Lower lobe of right lung (tissue), 2 donors: Measurements from ENCODE around the gene ING3. TPM values are rescaled to one million over a fixed set of nuclear protein-coding genes. Genes with fewer than 3 reads are reported as not detected.

ENCODE experiments used
- ATAC-seq, 2 donors: fragments of 200-7000 bp; cut with Tn5 transposase; one replicate each; pipeline ENCODE4 v1.9.1; 2020 to 2022; ENCODE audit warnings: mild to moderate bottlenecking in 2 of 2, moderate library complexity in 2 of 2
- DNase-seq: peaks from one replicate; pipeline ENCODE4 v3.0.0-alpha.2; 2020
- H3K27ac ChIP-seq: fragments of 200-600 bp; one replicate; pipeline ENCODE4 v1.8.0; 2022
- H3K27me3 ChIP-seq: fragments of 200-600 bp; one replicate; pipeline ENCODE4 v1.8.0; 2022; ENCODE audit warnings: low read depth
- H3K36me3 ChIP-seq: fragments of 200-600 bp; one replicate; pipeline ENCODE4 v1.8.0; 2022; ENCODE audit warnings: mild to moderate bottlenecking
- H3K4me1 ChIP-seq: fragments of 200-600 bp; one replicate; pipeline ENCODE4 v1.8.0; 2022
- H3K4me3 ChIP-seq: fragments of 200-600 bp; one replicate; pipeline ENCODE4 v1.8.0; 2022; ENCODE audit warnings: mild to moderate bottlenecking
- H3K9me3 ChIP-seq: fragments of 200-600 bp; one replicate; pipeline ENCODE4 v1.8.0; 2022
- CTCF ChIP-seq: fragments of 200-600 bp; IDR thresholded peaks from one replicate; pipeline ENCODE4 v1.8.0; 2022; ENCODE audit warnings: antibody characterized with exemption, mild to moderate bottlenecking
- intact Hi-C: fragments of 100-400 bp; cut with DNase I; formaldehyde crosslinking; loops from one replicate; pipeline ENCODE4 v1.11.0; 2022
- total RNA-seq: library from RNA; stranded (reverse); fragmentation: NEBNext Ultra II Directional; extraction: Animal tissue kit (Norgen Biotek cat#: 25700); gene quantifications from one replicate; pipeline ENCODE4 v1.2.1, GENCODE V29; 2021
- donor health status: DM: no; HTN: yes; CAD: no; lungs with severe emphysema.

Gene ING3
- total RNA-seq, 1 donor from 2014 or later: 21.5 TPM

- DNase-seq (peak; percentile 81), ATAC-seq (peak; percentile 95)
- Histone ChIP-seq H3K4me3 (peak within 1 kb of the TSS; percentile 47), H3K4me1 (peaks cover 34% of the 10 kb centered on the region), H3K36me3 (no peaks in the 10 kb centered on the region), H3K27ac (peak within 1 kb of the TSS; percentile 75), H3K9me3 (no peaks in the 10 kb centered on the region), H3K27me3 (no peaks in the 10 kb centered on the region)
- intact Hi-C loops: loop anchor here (10.0 kb wide), 1 partner anchor 116 kb away; no protein-coding TSS in a partner anchor
- TF ChIP-seq CTCF: no peak
These were observed 38.1 kb downstream of the ING3 start, which contains the start of gene CPED1 for GRCh38 chr7:120988591-120989256. Gene CPED1 (plus strand): TSS chr7:120988711. CDS start chr7:120989622, 911 bp downstream.

GRCh38 chr7:120989257-120990220, 39.0 kb downstream of the ING3 start:
- DNase-seq (no peak), ATAC-seq (no peak)

GRCh38 chr7:120990468-120991118, 40.0 kb downstream of the ING3 start:
- intact Hi-C loops: loop anchor here (10.0 kb wide), 1 partner anchor 84 kb away; no protein-coding TSS in a partner anchor
- no peak for ATAC-seq

More at GRCh38 chr7:120989257-120990220, 39.0 kb downstream of the ING3 start:
- Histone ChIP-seq H3K36me3 (no peaks in the 10 kb centered on the region), H3K27ac (peak overlapping the region; percentile 75), H3K4me3 (peak overlapping the region; percentile 47), H3K4me1 (peaks cover 40% of the 10 kb centered on the region), H3K9me3 (no peaks in the 10 kb centered on the region), H3K27me3 (no peaks in the 10 kb centered on the region)
- intact Hi-C loops: loop anchor here (10.0 kb wide), 2 partner anchors 85 to 115 kb away; no protein-coding TSS in a partner anchor
- no peak for TF ChIP-seq CTCF

GRCh38 chr7:120991161-120991560, 40.6 kb downstream of the ING3 start:
- Histone ChIP-seq H3K27ac (peak overlapping the region; percentile 20), H3K4me3 (peak overlapping the region; percentile 47), H3K4me1 (peaks cover 46% of the 10 kb centered on the region), H3K27me3 (no peaks in the 10 kb centered on the region), H3K36me3 (no peaks in the 10 kb centered on the region), H3K9me3 (no peaks in the 10 kb centered on the region)
- TF ChIP-seq CTCF: no peak
- intact Hi-C loops: loop anchor here (10.0 kb wide), 1 partner anchor 84 kb away; no protein-coding TSS in a partner anchor
- DNase-seq (no peak), ATAC-seq (no peak)

More at GRCh38 chr7:120990468-120991118, 40.0 kb downstream of the ING3 start:
- peak overlapping the region; percentile 75 for H3K27ac ChIP-seq
- H3K4me1 ChIP-seq: peaks cover 41% of the 10 kb centered on the region
- no peaks in the 10 kb centered on the region for H3K9me3 ChIP-seq
- TF ChIP-seq CTCF: no peak
- no peaks in the 10 kb centered on the region for H3K36me3 ChIP-seq
- DNase-seq: no peak
- H3K4me3 ChIP-seq: peak overlapping the region; percentile 47
- no peaks in the 10 kb centered on the region for H3K27me3 ChIP-seq

GRCh38 chr7:120991581-120991980, 41.0 kb downstream of the ING3 start:
- Histone ChIP-seq H3K9me3 (no peaks in the 10 kb centered on the region), H3K36me3 (no peaks in the 10 kb centered on the region), H3K4me3 (peak overlapping the region; percentile 47), H3K27me3 (no peaks in the 10 kb centered on the region), H3K4me1 (peaks cover 51% of the 10 kb centered on the region), H3K27ac (peak overlapping the region; percentile 20)
- TF ChIP-seq CTCF: no peak
- intact Hi-C loops: loop anchor here (10.0 kb wide), 1 partner anchor 83 kb away; no protein-coding TSS in a partner anchor
- DNase-seq: no peak
- no peak for ATAC-seq
